HG02870 (cell line): ENCODE data around the gene NR5A2.

ENCODE experiments used
- ATAC-seq: cut with Tn5 transposase; IDR thresholded peaks from one replicate; pipeline ENCODE4 v1.9.1; 2021; ENCODE audit warnings: mild to moderate bottlenecking, moderate library complexity; ENCODE audit not compliant: unreplicated experiment

NR5A2 gene

DNA sequence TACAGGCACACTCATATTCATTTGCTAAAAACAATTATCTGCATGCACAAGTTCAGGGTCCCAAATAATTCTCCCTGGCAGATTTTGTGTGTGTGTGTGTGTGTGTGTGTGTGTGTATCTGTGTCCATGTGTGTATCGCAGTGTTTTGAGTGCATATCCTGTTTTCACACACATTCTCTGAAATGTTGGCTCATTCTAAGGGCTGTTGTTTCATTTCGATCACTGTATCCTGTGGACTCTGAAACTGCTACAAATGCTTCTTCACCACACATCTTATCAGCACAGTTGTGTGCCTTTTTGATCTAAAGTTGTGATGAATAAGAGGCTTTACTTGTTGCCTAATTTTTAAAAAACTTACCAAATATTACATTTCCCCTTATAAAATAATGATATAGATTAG lies 34.6 kb downstream of the NR5A2 start:
- no peak for ATAC-seq

DNA sequence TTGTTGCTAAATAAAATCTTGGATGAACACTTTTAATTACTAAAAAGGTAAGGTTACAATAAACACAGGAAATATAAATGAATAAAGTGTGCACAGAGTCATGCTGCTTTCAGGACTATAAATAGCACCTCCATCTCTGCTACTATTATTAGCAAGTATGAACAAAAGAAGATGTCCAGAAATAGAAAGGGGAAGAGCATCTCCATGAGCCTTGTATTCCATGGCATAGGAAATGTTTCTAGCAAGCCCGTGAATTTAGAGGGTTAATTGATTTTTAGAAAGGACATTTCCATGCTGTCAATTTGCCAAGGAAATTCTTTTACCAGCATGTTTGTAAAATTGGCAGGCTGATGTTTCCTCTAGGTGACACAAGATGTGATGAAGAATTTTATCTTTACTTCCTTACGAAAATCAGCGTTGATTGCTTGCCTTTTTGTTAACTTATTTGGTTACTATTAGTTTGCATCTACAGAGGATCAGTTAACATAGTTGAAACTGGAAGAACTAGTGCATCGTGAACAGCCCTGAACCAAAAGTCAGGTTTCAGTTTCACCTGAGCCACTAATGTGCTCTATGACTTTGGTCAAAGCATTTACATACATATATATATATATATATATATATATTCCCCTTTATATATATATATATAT lies 45.3 kb downstream of the NR5A2 start:
- ATAC-seq, result peak; percentile 99

GRCh38 chr1:200073286-200073637 lies 45.8 kb downstream of the NR5A2 start:
- no peak for ATAC-seq

- no peak for ATAC-seq
Measured at GRCh38 chr1:200075522-200075921, 48.0 kb downstream of the NR5A2 start.

DNA sequence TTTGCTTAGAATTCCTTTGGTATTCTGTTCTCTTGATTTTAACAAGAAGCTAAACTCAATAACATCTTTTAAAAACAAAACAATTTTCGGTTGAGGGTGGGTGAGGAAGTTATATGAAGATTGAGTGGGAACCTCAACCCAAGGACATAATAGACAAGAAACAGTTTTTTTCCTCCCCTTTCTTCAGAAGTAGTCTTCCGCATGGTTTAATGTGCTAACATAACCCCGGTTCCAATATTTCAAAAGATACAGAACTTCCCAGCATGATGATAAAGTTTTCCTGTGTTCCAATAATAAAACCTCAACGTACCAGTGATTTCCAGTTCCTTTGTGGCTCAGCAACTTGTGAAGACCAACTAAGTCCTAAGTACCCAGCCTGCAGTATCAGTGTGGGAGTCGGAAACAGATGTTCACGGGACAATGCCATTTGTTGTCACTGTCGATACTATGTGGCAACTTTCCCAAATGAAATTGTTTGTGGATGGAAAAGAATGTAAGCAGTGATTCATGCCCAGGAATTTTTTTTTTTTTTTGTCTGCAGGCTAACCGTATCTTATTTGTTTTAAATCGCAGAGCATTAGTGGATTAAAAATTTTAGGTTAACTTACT lies 48.5 kb downstream of the NR5A2 start:
- no peak for ATAC-seq

- no peak for ATAC-seq
Measured at GRCh38 chr1:200079232-200079940, 51.9 kb downstream of the NR5A2 start.

DNA sequence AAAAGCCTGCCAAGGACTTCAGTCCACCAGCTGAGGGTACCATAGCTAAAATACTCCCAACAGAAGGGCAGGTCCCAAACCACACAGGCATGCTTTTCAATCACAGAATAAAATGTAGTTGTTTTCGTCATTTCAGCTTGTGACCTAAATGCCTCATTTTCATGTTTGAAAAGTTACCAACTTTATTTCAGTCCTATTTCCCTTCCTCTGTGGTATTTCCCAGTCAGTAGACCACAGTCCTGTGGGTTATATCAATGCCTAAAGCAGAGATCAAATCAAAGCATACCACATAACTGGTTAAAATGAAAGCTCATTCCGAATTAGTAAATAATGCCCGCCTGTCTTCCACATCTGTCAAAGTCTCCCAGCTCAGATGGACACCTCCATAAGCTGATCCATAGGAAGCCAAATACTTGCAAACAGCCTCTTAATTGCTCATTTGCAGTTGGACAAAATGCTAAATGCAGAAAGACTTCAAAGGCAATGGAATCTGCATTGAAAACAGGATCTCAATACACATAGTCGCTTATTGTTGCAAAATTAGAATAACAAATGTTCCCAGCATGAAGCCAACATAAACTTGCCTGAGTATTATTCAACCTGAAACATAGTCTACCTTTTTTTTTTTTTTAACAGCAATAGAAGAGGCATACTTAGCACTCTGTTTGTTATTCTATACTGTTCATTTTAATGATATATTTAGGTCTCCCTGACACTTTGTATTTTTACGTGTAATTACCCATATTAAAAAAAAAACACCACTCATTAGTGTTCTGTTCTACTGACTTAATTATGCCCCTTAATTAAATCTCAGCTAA lies 53.9 kb downstream of the NR5A2 start:
- ATAC-seq, result no peak

DNA sequence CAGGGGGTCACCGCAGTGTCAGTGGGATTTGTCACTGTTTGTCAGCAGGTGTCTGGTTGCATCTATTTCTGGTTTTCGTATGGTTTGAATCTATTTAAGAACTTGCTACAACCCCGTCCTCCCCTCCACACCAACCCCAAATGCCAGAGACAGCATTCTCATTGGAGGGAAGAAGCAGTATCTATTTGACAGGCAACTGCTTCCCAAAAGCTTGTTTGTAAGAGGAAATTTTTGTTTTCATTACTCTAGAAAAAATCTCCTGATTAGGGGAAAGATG lies 54.4 kb downstream of the NR5A2 start:
- ATAC-seq, result no peak

- no peak for ATAC-seq
Measured at GRCh38 chr1:200082329-200082728, 54.8 kb downstream of the NR5A2 start.

DNA sequence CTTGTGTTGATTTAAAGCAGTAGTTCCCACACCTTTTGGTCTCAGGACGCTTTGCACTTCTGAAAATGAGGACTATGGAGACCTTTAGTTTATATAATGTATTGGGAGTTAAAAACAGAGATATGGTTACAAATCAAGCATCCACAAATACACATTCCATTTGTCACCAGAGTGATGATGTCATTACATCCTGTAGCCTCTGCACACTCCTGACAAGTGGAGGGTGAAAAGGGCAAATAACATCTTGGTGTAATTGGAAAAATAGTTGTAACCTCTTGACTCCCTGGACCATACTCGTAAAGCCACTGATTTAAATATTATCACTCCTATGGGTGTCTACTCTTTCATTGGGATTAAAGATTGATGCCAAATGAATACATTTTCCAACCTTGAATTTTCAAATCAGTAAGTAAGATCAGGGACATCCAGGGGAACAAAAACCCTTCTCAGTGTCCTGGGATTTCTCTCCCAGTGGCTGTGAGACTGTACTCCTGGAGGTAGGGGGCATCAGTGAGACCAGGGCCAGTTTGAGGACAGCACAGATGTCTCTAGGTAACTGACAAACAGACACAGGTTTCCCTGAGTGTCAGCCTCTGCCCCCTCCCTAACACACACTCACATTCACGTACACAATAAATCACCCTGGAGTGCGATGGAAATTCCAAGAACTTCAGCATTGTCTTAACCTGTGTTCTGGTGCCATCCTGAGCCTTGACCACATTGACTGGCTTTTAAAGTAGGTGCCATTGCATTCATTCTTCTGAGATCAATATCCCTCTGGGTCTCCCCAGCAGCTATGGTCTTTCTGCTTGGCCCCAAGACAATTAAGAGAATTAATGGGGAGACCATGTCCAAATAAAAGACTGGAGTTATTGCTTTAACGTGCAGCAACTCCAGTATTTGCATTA lies 63.0 kb downstream of the NR5A2 start:
- ATAC-seq, result no peak

DNA sequence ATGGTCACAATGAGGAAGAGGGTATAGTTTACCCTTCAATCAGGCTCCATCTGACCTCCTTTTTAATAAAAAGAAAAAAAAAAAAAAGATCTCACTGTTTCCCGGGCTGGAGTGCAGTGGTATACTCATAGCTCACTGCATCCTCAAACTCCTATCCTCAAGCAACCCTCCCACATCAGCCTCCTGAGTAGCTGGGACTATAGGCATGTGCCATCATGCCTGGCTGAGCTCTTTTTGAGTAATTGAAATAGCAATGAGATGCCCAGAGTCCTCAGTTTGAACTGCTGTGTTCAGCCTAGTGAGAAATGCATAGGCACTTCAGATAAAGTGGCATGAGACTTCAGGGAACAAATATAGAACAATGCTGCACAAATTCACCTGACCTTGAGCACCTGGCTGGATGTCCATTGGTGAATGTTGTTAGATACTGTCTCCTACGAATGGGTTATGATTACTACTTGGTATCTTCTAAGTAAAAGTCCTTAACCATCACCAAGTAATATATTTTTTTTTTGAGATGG lies 67.6 kb downstream of the NR5A2 start:
- no peak for ATAC-seq

- ATAC-seq, result no peak
Measured at GRCh38 chr1:200096774-200097173, 69.3 kb downstream of the NR5A2 start.

GRCh38 chr1:200099040-200099439 lies 71.5 kb downstream of the NR5A2 start:
- no peak for ATAC-seq

GRCh38 chr1:200103966-200104583 lies 76.6 kb downstream of the NR5A2 start:
- no peak for ATAC-seq

- no peak for ATAC-seq
Measured at GRCh38 chr1:200107004-200107470, 79.5 kb downstream of the NR5A2 start.

DNA sequence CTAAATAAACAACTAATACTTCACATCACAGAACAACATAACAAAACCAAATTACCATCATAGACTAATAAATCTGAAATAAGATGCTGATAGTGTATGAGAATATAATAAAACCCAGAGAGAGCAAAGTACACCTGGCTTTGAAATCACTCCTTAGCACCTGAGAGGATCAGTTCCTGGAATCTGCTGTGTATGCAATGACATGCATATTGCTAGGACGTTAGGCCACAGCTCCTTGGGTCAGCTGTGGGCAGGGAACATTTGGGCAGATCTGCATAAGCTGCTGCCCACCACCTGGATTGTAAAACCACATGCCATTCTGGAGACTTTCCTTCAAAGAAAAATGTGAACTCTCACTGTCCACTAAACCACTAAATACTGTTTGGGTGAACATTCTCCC lies 81.1 kb downstream of the NR5A2 start:
- no peak for ATAC-seq

GRCh38 chr1:200112290-200112689 lies 84.8 kb downstream of the NR5A2 start:
- no peak for ATAC-seq

DNA sequence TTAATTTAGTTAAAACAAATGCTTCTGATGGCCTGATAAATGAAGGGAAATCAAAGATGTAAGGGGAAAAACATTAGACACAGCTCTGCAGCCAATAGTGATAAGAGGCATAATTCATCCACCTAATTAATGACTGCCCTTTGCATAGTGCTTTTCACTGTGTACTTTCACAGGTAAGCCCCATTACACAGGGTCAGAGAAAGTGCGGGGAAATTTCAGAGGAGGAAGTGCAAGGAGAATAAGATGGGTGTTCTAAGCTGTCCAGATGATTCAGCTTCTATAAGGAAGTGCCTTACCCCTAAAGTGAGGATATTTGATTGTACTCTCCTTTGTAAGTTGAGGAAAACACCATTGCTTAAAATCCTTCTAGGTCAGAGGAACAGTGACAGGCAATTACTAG lies 88.0 kb downstream of the NR5A2 start:
- ATAC-seq, result no peak

GRCh38 chr1:200116324-200116723 lies 88.8 kb downstream of the NR5A2 start:
- no peak for ATAC-seq
